GM18502 (cell line): ENCODE measurements around the gene VRK2.
"Not testable (repeated sequence)": the region's sequence is repeated elsewhere in the genome, so short reads cannot be mapped to it uniquely, and the experiment has no call there.

Source experiments
- ATAC-seq: cut with Tn5 transposase; IDR thresholded peaks from one replicate; pipeline ENCODE4 v1.9.1; 2021; ENCODE audit warnings: mild to moderate bottlenecking; ENCODE audit not compliant: unreplicated experiment, poor library complexity

Gene VRK2

DNA sequence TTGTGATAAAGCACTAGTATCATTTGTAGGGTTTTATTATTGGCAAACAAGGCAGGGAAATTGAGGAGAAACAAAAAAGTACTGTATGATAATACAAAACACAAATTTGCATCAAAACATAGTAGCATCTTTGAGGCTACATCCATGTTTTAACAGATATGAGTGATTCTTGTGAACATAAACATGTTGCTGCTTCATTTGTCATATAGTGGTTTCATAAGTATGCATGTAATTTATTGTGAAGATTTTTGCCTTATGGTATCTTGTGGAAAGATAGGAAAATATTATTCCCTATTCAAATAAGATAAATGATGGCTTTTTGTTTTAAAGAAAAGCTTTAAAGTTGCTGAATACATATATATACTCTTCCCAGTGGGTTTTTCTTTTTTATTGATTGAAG lies 60.3 kb downstream of the VRK2 start:
- no peak for ATAC-seq

DNA sequence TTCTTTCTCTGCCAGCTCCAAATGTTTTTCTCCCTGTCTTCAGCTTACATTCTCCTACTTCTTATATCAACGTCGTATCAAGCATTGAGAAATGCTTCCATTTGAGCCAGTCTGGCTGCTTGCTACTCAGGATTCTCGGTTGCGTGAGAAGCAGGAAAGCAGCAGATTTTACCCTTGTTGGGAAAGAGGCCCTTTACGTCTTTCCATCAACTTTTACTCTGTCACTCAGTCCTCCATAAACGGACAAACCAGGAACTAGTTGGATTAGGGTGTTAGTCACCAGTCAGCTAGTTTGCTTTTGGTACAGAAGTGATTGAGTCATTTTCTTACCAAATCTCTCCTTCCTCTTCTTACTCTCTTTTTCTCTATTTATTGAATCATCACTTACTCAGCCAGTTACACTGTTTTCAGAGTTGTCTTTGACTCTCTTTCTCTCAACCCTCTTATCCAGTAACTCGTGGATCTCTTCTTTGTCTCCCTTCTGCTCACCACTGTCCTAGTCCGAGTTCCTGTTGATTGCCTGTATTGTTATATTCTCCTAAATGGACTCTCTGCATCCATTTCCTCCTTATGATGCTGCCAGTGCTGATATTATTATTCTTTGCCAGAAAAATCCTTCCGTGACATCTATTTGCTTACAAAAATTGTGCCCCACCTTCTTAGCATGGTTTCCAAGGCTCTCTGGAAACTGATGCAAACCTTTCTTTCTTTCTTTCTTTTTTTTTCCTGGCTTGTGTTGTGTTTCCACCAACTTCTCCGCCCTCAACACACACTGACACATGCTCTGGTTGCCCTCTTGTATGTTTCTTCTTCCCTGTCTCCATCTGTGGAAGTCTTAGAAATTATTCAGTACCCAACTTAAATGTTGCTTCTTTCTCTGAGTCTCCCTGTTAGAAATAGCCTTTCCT lies 61.5 kb downstream of the VRK2 start:
- no peak for ATAC-seq

GRCh38 chr2:58109481-58109880 lies 62.9 kb downstream of the VRK2 start:
- no peak for ATAC-seq

DNA sequence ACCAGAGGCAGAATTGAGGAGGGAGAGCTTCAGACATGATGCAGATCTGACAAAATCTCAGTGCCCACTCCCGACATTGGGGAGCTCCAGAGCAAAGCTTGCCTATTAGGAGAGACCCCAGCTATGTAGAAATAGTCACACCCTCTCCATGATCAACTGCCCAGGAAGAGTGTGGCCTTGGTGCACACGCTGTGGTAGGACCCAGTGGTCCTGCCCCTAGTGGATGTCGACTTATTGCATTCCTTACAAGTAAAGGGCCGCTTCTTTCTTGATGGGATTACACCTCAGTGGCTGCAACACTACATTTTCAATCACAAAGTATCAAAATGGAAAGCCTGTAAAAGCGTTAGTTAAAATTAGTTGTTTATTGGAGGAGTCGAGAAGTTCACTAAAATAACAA lies 64.2 kb downstream of the VRK2 start:
- no peak for ATAC-seq

DNA sequence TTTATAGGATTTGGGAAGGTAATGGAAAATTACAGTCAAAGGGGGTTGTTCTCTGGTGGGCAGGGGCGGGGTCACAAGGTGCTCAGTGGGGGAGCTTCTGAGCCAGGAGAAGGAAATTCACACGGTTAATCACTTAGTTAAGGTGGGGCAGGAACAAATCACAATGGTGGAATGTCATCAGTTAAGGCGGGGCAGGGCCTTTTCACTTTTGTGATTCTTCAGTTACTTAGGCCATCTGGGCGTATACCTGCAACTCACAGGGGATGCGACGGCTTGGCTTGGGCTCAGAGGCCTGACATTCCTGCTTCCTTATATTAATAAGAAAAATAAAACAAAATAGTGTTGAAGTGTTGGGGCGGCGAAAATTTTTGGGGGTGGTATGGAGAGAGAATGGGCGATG lies 67.0 kb downstream of the VRK2 start:
- ATAC-seq = not testable (repeated sequence)

GRCh38 chr2:58120626-58121229 lies 74.1 kb downstream of the VRK2 start:
- ATAC-seq = peak; percentile 69

DNA sequence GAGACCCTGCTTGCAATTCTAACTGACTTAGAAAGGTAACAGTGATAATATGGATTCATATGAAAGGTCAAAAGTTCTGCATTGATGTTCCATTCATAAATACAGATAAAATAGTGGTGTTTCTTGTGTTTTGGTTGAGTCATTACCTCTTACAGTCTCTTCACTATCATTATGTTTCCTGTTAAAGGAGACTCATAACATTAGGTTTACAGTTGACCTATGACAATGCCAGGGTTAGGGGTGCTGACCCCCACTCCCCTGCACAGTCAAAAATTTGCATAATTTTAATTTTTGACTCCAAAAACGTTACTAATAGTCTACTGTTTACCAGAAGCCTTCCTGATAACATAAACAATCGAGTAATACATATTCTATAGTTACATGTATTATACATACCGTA lies 75.4 kb downstream of the VRK2 start:
- no peak for ATAC-seq

- ATAC-seq = no peak
These were observed 75.9 kb downstream of the VRK2 start for GRCh38 chr2:58122540-58122939.

DNA sequence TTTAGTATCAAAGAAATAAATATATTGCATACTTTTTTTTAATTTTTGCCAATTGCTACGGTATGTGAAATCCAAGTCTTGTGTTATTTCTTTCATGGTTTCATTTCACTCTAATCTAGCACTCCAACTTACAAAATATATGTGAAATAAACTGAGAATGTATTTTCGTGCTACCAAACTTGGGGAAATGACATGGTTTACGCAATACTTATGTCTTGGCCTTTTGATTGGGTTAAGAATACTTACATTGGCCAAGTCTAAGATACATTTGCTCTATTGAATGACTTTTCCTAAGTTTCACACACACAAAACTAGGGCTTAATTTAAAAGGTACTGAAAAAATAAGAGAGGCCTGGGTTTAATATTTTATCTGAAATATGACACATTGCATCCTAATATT lies 80.5 kb downstream of the VRK2 start:
- ATAC-seq = no peak

- no peak for ATAC-seq
These were observed 83.6 kb downstream of the VRK2 start for GRCh38 chr2:58130238-58130637.

GRCh38 chr2:58131191-58132011 lies 84.8 kb downstream of the VRK2 start:
- no peak for ATAC-seq

DNA sequence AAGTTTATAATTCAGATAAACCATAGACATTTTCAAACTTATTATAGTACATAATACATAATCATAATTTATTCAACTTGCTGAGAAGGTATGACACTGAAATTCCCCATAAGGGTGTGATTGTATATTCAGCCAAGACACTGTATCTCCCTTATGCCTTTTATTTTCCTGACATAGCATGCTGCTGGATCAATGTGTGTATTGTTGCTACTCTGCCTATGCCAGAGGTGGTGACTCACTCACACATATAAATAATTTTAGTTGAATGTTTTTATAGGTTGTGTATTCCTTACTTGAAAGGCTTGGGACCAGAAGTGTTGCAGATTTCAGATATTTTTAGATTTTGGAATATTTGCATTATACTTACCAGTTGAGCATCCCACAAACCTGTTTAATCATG lies 86.8 kb downstream of the VRK2 start:
- no peak for ATAC-seq

- ATAC-seq = no peak
These were observed 89.3 kb downstream of the VRK2 start for GRCh38 chr2:58135861-58136260.

- ATAC-seq = peak; percentile 66
These were observed 90.6 kb downstream of the VRK2 start for GRCh38 chr2:58137221-58137620.

GRCh38 chr2:58137856-58138255 lies 91.2 kb downstream of the VRK2 start:
- ATAC-seq = no peak

DNA sequence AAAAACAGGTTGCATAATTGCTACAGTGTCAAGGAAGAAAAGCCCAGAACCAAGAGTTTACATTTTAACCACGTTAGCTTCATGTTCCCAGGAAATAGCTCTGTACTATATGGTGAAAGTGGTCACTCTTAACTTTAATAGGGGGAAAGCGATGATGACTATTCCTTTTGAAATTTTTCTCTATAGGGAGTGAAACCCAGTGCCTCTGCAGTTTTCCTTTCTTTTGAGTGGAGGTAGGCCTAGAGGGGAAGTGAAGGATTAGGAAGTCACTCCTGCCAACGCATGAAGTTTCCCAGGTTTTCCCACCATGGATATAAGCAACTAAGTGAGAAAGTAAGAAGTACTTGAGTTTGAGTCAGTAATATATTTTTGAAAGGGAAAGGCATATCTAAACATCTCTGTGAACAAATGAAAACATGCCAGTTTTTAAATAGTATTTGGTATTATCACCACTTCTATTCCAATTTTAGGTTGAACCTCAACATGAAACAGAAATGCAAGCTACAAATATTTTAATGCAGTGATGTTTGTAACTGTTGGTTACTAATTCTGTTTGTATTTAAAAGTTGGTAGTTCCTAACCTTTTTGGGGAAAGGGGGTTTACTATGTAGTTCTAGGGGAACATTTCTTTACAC lies 91.9 kb downstream of the VRK2 start:
- no peak for ATAC-seq

DNA sequence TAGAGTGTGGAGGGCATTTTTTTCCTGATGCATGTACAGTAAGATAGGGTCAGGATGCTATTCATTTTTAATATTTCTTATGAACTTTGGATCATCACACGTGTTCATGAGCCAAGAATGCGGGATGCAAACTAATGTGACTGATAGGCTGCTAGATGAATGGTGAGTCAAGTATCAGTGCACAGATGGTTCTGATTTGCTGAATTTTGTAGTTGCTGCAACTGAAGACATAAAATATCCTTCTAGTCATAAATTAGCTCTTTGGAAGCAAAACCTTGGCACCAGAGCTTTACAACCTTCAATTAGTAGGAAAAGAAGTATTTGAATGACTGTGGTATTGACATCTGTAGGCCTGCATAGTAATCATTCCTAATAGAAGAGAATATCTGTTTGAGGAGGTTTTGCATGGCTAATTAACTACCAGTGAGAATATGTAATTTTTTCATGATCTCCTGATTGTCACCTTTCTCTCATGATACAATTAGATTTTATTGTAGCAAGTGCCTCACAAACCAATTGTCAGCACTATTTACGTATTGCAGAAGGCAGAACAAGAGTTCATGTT lies 94.0 kb downstream of the VRK2 start:
- no peak for ATAC-seq

- ATAC-seq = not testable (repeated sequence)
These were observed 99.2 kb downstream of the VRK2 start for GRCh38 chr2:58145769-58146168.

GRCh38 chr2:58146707-58147106 lies 100.1 kb downstream of the VRK2 start:
- no peak for ATAC-seq

GRCh38 chr2:58155160-58155778 lies 108.7 kb downstream of the VRK2 start:
- ATAC-seq = no peak
